Amygdala (tissue), 56 donors: ENCODE results near the gene MCM3.

ENCODE experiments used
- DNase-seq, 56 donors: peaks; one replicate each; lab custom pipeline; 2025; lab: John Stamatoyannopoulos, UW

MCM3 gene

DNA sequence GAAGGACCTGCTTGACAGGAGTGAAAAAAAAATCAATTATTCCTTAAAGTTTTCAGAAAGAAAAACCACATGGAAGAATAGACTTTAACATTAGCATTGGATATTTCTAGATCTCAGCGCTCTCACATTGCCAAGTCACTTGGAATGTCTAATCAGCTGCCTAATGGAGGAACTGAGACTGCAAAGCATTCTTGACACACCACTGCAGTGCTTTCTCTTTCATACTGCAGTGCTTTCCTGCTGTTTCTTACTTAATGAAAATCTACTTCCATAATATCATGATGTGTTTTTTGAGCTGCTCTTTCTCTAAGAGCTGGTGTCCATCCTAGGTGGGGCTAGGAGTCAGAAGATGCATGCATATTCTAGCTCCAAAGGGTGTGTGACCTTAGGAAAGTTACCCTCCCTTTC, 20.4 kb upstream of the MCM3 start:
- peak in 1 of 56 donors; percentile 20 for DNase-seq

DNA sequence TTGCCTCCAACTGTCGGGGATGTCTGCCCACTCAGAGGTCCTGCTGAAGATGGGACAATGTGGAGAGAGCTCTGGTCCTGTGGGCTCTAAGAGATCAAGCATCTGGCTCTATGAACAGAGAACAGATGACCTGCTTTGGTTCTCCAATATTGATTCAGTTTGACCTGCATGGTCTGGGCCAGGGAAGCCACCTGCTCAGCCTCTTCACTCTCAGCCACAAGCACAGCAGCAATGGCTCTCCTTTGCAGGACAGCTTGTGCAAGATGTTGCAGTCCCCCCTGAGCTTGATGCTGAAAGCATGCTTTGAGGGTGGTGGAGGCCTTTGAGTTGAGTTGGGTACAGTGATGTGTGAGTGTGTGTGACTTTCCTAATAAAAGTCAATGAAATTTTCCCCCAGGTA, 18.6 kb upstream of the MCM3 start:
- no peak for DNase-seq

DNA sequence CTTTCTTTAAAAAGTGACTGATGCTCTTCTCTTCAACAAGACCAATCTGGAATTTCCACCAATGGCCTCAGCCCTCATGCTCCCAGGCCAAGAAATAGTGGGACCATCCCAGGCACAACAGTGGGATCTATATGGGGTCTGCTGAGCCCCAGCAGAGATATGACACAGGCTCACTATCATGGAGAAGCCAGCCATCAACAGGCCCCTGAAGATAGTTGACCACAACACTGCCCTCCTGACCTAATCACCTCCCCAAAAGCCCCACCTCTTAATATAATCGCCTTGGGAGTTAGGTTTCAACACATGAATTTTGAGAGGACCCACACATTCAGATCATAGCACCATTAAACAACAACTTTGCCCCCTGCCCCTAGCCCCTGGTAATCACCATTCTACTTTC, 16.8 kb upstream of the MCM3 start:
- no peak for DNase-seq

DNA sequence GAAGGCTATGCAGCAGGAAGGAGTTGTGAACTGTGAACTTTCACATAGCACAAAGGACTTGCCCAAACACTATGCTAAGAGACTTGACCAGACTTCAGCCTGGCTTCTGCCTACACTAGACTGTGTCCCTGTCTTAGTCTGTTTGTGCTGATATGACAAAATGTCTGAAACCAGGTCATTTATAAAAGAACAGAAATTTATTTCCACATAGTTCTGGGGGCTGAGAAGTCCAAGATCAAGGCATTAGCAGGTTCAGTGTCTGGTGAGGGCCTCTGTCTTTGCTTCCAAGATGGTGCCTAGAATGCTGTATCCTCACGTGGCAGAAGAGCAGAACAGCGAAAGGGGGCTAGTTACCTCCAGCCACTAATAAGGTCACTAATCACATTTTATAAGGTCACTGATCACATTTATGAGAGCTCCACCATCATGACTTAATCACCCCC, 16.0 kb upstream of the MCM3 start:
- no peak for DNase-seq

DNA sequence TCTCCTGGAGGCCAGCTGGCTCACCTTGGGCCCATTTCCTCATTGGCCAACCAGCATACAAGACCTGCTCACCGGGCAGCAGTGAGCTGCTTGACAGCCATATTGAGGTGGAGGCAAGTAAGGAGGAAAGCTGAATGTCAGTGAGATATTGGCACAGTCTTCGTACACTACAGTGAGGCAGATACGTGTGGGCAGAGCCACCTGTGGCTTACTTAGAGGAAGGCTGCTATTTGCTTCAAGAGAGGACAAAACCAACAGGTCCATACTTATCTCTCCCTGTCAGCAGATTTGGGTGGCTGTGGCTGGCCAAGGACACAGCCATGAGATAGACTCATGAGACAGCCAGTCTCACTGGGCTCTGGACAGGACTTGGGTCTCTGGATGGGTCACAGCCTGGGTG, 15.1 kb upstream of the MCM3 start:
- DNase-seq: no peak

DNA sequence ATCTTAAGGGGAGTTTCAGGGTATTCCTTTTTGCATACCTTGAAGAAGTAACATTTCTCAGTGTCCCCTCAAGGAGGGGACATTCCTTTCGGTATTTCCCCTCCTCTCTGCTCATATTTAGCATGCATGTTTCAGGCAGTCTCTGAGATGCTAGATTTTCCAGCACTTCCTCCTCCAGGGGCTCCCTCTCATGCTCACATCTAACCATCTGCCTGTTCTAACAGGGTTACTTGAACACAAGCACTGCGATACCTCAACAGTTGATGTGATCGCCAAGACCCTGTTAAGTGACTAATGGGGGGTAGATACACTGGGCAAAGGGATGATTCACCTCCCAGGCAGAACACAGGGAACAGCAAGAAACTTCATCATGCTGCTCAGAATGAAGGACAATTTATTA, 12.9 kb upstream of the MCM3 start:
- DNase-seq: no peak

DNA sequence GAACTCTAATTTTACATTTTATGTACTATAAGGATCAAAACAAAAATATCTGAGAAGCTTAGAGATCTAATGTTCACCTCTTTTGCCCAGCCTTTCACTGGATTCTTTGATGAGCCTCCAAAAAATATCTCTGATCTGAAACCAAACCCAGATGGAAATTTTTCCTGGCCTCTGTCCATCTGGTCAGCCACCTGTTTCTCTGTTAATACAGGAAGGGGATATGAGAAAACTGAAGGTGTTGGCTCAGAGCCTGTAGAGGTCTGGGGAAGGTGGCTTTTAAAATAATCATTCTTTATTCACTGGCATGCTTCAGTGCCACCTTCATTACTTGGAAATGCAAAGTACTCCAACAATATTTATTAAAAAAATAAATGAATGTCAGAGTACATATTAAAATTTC, 8.5 kb upstream of the MCM3 start:
- no peak for DNase-seq

DNA sequence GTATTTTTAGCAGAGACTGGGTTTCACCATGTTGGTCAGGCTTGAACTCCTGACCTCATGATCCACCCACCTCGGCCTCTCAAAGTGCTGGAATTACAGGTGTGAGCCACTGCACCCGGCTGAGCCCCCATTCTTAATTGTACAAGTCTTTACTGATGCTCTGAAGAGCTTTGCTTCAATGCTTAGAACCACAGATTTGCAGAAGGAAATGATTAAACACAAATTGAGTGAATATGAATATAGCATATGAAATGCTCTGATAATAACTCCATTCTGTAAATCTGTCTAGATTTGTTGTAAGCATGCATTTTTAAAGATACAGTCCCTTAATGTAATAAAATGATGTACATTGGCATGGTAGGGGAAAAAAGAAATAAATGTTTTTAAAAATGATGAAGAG, 4.3 kb upstream of the MCM3 start:
- no peak for DNase-seq

DNA sequence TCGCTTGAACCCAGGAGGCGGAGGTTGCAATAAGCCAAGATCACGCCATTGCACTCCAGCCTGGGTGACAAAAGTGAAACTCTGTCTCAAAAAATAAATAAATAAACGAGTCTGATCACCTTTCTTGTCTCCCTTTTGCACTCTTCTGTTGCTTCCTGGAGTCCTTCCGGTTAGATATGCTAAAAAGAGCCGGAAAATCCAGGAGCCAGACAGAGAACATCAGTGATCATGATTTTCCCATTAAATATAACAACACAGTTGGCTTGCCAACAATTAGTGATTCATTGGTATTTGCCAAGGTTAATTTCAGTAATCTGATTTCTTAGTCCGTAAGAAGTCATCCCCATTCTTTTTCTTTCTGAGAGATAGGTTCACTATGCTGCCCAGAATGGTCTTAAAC, 3.7 kb upstream of the MCM3 start:
- DNase-seq: no peak

DNA sequence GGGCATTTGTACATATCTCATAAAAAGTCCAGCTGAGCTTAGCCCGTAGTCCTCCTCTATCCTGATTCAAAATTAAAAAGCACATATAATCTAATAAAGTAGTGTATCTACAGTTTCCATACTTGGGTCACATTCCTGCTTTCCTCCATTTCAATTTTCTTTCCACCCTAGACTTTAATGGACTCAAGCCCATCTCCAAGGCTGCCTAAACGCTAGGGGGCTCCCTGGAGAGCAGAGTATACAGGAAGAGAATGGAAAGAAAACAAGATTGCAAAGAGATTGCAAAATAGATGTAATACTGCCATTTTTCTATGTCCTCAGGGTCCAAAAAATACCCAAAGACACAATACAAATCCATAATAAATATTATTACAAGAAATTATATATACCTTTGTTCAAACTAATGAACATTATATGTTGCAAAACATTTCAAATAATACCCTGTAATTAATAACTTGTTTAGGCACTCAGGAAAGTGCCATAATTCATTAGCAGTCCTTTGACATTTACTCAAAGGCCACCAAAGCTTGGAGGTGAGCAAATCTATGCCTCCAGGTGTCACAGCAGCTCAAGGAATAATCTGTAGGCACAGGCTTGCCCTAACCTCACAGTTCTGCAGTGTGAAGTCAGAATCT, 2.4 kb upstream of the MCM3 start:
- DNase-seq: peak in 37 of 56 donors; percentile 1 to 86 (median 31)

DNA sequence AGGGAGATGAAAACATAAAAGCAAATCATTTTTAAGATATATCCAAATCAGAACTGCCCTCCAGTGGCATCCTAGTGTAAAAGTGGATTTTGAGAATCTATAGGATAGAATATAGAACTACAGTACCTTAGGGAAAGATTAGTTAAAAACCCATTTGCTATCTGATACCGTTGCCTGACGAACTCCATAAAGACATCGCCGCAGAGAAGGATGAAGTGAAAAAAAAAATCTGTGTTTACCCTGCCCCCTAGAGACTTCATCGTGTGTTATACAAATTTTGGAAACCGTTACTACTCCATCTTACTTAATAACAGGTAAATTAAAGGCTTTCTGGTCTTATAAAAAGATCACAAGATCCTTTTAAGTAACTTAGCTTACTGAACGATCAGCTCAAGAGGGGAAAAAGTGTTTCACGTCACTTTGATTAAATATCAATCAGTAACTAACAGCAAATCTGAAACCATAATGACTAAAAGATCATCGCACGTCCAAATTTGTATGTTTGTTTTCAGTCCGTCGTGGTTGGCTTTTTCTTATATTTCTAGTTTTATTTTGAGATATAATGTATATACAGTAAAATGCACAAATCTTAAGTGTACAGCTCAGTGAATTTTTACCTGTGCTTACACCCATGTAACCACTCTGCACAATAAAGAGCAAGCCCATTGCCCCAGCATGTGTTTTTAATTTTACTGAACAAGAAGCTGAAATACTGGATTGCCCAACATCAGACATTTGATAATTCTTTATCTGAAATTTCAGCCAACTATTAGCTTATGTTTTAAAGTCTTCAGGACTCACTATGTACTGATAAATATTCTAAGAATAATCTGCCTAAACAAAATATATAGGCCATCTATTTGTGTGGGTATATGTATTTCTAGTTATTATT, 881 bp upstream of the MCM3 start:
- peak in 1 of 56 donors; percentile 56 for DNase-seq

DNA sequence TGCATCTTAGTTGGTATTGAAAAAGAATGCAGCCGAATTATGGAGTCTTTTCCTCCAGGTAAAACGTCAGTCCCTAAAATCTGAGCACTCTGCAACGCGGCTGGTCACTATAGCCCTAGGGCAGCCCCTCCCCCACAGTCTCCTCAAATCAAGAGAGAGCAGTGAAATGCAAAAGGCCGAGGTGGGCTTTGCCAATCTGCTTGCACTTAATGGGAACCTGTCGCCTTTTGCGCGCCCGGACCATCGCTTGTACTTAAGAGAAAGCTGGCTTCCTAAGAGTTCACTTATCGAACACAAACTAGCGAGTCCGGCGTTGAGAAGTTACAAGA, 447 bp downstream of the MCM3 start:
- DNase-seq: peak in 1 of 56 donors; percentile 40

DNA sequence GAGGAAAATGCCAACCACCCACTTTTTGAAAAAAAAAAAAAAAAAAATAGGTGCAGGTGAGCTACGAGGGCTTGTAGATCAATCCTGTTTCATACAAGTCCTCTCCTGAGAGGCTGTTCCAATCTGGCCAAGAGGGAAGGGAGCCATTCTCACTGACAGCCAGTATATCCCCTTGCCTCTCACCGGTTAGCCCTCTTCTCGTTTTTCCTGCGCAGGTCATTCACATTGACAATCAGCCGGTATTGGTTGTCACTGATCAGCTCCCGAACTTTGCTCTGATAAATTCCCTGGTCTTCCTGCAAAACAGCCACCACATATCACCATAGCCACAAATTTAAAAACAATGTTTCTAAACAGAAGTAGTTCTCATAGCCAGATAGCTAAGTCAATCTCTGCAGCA, 1.4 kb downstream of the MCM3 start:
- no peak for DNase-seq

DNA sequence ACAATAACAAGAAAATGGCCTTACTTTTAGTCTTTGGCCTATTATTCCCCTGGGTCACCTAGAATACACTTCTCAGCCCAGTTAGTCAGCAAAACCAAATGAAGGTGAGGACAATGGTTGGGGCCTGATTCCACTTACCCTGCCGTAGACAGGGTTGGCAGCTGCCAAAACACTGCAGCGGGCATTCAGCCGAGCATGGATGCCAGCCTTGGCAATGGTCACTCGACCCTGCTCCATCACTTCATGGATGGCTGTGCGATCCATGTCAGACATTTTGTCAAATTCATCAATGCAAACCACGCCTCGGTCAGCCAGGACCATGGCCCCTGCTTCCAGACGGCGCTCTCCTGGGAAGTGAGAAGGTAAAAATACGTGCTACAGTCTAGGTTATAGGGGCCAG, 8.4 kb downstream of the MCM3 start:
- no peak for DNase-seq

DNA sequence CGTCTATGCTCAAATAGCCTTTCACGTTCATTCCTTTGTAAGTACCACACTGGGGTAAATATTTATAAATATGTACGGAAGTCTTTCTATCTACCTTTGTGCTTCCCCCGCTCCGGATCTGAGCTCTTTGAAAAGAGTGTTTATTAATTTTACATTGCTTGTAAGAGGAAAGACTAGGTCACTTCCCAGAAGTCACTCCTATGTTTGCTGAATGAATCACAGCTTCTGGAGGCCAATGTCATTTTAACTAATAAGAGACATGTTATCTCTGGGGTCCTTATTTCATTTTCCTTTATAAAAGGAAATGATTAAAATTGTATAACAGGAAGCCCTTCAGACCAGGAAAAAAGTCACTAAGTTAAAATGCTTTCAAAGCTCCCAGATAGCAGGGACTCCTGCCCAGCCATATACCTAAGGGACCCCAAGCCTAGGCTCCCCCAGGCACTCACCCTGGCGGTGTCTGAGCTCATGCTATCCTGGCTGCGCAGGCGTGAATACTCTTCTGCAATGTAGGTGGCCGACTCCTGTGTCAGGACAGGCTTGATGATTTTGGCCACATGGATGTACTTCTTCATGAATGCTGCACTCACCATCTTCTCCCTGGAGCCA, 12.6 kb downstream of the MCM3 start:
- no peak for DNase-seq

DNA sequence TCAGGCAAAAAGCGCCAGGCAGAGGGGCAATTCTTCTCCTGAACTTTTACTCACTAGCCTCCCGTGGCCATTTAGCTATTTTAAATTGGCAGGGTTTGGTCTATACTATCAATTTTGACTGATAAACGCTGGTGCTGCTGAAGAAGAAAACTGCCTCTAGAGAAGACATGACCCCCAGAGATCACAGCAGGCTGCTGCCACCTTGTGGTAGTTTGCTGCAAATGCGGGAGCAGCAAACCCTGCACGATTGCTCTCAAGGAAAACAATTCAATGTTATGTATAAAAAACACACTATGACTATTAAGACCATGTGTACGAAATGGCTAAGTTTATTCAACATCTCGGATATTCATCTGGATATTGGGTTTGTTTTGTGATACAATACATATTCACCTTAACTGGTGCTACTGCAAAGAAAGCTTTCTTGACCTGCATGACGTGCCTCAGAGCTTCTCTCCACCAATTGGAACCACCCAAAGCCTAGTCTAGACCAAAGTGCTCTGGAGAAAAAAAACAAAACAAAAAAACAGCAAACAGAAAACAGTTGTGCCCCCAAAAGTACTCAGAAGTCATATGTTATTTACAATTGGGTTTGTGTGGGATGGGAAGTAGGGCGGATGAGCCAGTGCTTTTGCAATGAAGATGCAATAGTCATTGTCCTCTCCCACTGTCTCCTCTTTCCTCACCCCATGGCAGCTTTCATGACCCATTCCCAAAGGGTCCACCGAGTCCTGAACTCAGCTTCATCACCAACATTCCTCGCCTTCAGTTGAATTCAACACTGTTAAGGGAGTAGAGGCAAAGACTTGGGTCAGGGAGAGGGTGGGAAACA, 20.6 kb downstream of the MCM3 start:
- peak in 44 of 56 donors; percentile 2 to 79 (median 22) for DNase-seq

DNA sequence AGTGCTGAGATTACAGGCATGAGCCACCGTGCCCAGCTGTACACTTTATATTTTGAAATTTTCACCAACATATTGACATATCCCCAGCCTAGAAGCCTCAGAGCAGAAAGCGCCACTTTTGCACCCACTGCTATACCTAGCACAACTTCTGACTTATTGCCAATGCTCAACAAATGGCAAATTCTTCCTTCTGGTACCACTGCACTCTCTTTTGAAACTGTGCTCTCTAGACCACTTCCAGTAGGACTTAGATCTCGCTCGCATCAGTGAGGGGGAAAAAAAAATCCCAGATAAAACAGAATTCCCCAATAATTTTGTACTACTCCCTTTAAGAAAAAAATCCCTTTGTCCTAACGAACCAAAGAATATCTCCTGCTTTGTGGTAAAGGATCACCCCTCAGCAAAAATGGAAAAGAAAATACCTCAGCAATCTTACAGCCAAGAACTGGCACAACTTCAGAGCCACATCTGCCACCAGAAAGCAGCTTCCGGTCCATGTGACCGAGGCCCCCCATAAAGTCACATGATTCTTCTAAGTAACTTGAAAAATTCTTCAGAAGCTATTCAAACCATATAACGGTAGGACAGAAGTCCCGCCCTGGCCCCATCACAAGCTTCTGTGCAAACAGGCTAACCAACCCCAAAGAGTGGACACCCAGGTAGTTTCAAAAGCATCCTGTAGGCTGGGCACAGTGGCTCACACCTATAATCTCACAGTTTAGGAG, 21.8 kb downstream of the MCM3 start:
- no peak for DNase-seq

DNA sequence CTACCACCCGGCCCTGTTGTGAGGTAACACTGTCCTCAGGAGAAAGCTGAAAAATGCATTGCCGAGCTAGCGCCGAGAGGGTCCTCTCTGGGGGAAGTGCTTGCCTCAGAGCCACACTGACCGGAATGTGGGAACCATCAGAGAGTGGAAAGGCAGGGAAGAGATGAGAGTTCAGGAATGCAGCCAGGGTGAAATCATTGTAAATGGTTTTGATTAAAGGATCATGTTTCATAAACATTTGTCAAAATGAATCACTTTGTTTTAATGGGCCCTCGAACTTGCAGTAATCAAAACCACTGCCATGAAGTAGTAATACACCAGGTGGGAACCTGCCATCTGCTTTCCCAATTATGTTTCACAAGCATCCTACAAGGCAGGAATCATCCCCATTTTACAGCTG, 23.3 kb downstream of the MCM3 start:
- DNase-seq: no peak

DNA sequence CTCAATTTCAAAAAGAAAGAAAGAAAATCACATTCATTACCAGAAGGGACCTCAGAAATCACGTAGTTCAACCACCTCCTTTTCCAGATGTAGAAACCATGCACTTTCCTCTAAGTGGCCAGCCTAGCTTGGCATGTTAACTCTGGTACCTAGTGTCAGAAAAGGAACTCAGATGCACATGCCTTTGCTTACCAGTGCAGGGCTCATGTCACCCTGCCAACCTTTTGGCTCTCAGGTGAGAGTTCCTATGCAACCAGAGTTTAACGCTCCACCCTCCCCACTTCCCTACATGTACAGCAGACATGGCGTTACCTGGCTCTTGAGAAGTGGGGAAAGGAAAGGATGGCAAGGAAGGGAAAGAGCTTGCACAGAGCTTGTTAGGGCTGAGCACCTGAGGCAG, 23.9 kb downstream of the MCM3 start:
- no peak for DNase-seq

DNA sequence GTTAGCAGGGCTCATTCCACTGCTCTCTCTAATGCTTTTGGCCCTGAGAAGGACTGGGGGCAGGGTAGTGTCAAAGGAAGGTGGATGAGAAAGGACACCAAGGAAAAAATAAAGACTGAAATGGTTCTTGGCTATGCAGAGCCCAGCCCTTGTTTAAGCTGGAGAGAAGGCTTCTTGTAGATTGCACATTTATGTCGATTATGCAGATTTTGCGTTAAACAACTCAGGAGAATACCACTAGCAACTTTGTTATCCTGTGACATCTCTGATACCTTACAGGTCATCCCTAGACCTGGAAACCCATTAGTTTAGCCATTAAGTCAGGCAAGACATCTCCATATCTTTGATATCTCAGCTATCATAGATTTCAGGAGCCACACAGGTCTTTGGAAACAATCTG, 29.1 kb downstream of the MCM3 start:
- DNase-seq: no peak
